Thyroid gland (tissue), 4 donors: ENCODE data around the gene PAXX.

Experiments
- CTCF ChIP-seq, 6 experiments: fragments of 200-600 bp in 3 of 6; fragments of 450-650 bp in 3 of 6; sonication (generic) in 3 of 6; IDR thresholded peaks; one replicate each; pipeline ENCODE4 v1.5.1; 2016 to 2019; ENCODE audit warnings: antibody characterized with exemption in 6 of 6, mild to moderate bottlenecking in 2 of 6, inconsistent platforms in 1 of 6, moderate library complexity in 1 of 6
- POLR2A ChIP-seq, 2 donors: fragments of 450-650 bp; IDR thresholded peaks; one replicate each; pipeline ENCODE4 v1.6.1; 2017; ENCODE audit warnings: antibody characterized with exemption in 2 of 2, mild to moderate bottlenecking in 2 of 2, moderate library complexity in 1 of 2

- no peak for TF ChIP-seq POLR2A (IDR thresholded peaks at IDR 0.05)
- no peak for TF ChIP-seq CTCF (IDR thresholded peaks at IDR 0.05)
These were observed 6.4 kb upstream of the PAXX start for GRCh38 chr9:136985853-136986252.
